KMS-11 (cell line): ENCODE measurements around the gene CTDNEP1.

Source experiments
- H2AFZ ChIP-seq: fragments of 200-600 bp; sonication (generic); 2 replicates; pipeline ENCODE4 v1.6.1; 2016; ENCODE audit warnings: antibody characterized with exemption, mixed run types, low read depth
- H3K27ac ChIP-seq: fragments of 200-600 bp; sonication (generic); 2 replicates; pipeline ENCODE4 v1.6.1; 2016; ENCODE audit warnings: mild to moderate bottlenecking, mixed run types
- H3K27me3 ChIP-seq: fragments of 200-600 bp; sonication (generic); 2 replicates; pipeline ENCODE4 v1.6.1; 2017; ENCODE audit warnings: mild to moderate bottlenecking, low read depth, mixed run types, moderate library complexity; ENCODE audit not compliant: insufficient read depth
- H3K36me3 ChIP-seq: fragments of 200-600 bp; sonication (generic); 2 replicates; pipeline ENCODE4 v1.6.1; 2017; ENCODE audit warnings: mild to moderate bottlenecking, mixed run types; ENCODE audit not compliant: insufficient read depth
- H3K4me1 ChIP-seq: fragments of 200-600 bp; sonication (generic); 2 replicates; pipeline ENCODE4 v1.6.1; 2016; ENCODE audit warnings: mild to moderate bottlenecking, low read depth, mixed run types; ENCODE audit not compliant: poor library complexity, severe bottlenecking
- H3K4me2 ChIP-seq: fragments of 200-600 bp; sonication (generic); 2 replicates; pipeline ENCODE4 v1.7.0; 2016; ENCODE audit warnings: mild to moderate bottlenecking, mixed run types
- H3K4me3 ChIP-seq: fragments of 200-600 bp; sonication (generic); IDR thresholded peaks from 2 replicates; pipeline ENCODE4 v1.6.1; 2017; ENCODE audit warnings: low read depth, low read length, mixed read lengths; ENCODE audit not compliant: insufficient read depth
- H3K79me2 ChIP-seq: fragments of 200-600 bp; sonication (generic); 2 replicates; pipeline ENCODE4 v1.6.1; 2016; ENCODE audit warnings: low read depth, mixed run types; ENCODE audit not compliant: insufficient read depth
- H3K9ac ChIP-seq: fragments of 200-600 bp; sonication (generic); 2 replicates; pipeline ENCODE4 v1.6.1; 2016; ENCODE audit warnings: mild to moderate bottlenecking, mixed run types
- H4K20me1 ChIP-seq: fragments of 200-600 bp; sonication (generic); 2 replicates; pipeline ENCODE4 v1.6.1; 2016; ENCODE audit warnings: mild to moderate bottlenecking, mixed run types; ENCODE audit not compliant: insufficient read depth
- TF ChIP-seq, protein P1 (sequence below): fragments of 200-600 bp; sonication (generic); conservative IDR thresholded peaks from 2 replicates; pipeline ENCODE4 v1.6.1; 2017; ENCODE audit warnings: low read depth, mild to moderate bottlenecking, antibody characterized with exemption, low read length, moderate library complexity, mixed read lengths

CTDNEP1 gene

DNA sequence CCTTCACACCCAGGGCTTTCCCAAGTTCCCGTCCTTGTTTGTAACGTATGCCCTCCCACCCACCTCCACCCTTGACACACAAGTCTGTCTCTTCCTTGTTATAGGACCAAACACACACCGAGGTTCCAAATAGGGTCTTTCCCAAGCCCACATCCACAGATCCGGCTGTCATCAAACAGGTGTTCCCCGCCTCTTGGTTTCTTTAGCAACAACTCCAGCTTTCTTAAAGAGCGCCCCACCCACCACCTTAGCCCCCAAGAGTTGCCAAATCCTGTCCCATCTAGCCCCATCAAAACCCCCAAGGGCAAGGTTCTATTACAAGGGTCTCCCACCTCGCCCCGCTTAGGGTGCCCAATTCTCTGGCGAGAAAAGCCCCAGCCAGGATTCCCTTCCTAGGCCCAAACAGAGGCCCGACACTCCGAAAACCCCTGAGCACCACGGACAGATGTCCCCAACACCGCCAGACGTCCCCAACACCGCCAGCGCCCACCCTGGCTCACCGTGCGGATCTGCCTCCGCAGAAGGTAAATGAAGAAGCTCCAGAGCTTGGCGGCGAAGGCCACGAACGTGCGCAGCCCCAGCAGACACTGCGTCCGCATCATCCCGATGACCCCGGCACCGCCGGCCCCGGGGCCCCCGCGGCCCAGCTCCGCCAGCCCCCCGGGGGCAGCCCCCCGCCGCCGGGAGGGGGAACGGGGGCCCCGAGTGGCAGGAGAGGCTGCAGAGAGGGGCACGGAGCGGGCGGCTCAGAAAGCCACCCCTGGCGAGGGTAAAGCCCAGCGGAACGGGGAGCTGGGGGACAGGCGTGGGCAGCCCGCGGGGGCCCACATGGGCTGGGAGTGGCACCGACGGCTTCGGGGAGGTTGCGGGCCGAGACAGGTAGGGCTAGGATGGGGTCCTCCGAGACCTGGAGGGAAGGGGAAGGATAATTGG lies 573 bp downstream of the CTDNEP1 start:
- H3K79me2 ChIP-seq, result no peaks in the 10 kb centered on the region
- no peak overlapping the region for H3K4me3 ChIP-seq
- no peaks in the 10 kb centered on the region for H3K36me3 ChIP-seq
- no peak overlapping the region for H3K4me2 ChIP-seq
- H2AFZ ChIP-seq, result no peak overlapping the region
- peak overlapping the region; percentile 70; the same call in 1 of the 2 replicates for H3K9ac ChIP-seq
- TF ChIP-seq, protein P1, sequence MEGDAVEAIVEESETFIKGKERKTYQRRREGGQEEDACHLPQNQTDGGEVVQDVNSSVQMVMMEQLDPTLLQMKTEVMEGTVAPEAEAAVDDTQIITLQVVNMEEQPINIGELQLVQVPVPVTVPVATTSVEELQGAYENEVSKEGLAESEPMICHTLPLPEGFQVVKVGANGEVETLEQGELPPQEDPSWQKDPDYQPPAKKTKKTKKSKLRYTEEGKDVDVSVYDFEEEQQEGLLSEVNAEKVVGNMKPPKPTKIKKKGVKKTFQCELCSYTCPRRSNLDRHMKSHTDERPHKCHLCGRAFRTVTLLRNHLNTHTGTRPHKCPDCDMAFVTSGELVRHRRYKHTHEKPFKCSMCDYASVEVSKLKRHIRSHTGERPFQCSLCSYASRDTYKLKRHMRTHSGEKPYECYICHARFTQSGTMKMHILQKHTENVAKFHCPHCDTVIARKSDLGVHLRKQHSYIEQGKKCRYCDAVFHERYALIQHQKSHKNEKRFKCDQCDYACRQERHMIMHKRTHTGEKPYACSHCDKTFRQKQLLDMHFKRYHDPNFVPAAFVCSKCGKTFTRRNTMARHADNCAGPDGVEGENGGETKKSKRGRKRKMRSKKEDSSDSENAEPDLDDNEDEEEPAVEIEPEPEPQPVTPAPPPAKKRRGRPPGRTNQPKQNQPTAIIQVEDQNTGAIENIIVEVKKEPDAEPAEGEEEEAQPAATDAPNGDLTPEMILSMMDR, result no peak
- H3K27me3 ChIP-seq, result no peaks in the 10 kb centered on the region
- H4K20me1 ChIP-seq, result no peaks in the 10 kb centered on the region
- peak overlapping the region; percentile 47 for H3K27ac ChIP-seq
- no peaks in the 10 kb centered on the region for H3K4me1 ChIP-seq

GRCh38 chr17:7249830-7250229 lies 1.7 kb downstream of the CTDNEP1 start:
- Histone ChIP-seq H2AFZ (no peak overlapping the region), H3K4me2 (no peak overlapping the region), H3K79me2 (no peaks in the 10 kb centered on the region), H3K27me3 (no peaks in the 10 kb centered on the region), H3K36me3 (no peaks in the 10 kb centered on the region), H3K9ac (no peak overlapping the region), H3K4me1 (no peaks in the 10 kb centered on the region), H4K20me1 (no peaks in the 10 kb centered on the region), H3K4me3 (no peak overlapping the region), H3K27ac (no peak overlapping the region)
- TF ChIP-seq, protein P1, result no peak

DNA sequence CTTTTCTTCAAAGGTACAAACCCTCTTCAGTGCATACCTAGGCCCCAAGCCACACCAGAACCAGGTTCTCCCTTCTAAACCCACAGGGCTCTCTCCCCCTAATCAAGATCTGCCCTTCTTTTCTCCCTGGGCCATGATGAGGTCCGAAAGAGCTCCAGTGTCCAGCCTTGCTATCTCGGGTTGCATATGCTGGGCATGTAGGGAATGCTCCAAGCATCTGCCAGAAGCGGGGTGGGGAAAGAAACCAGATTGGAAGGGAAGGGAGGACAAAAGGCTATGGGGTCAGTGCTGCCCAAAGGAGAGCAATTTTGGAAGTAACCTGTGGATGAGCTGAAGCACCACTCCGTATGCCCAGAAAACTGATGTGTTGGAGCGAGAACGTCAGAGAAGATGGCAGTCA lies 2.3 kb downstream of the CTDNEP1 start:
- no peak overlapping the region for H3K4me3 ChIP-seq
- TF ChIP-seq, protein P1, result no peak
- H3K4me1 ChIP-seq, result no peaks in the 10 kb centered on the region
- no peaks in the 10 kb centered on the region for H3K27me3 ChIP-seq
- H3K27ac ChIP-seq, result no peak overlapping the region
- no peak overlapping the region for H3K4me2 ChIP-seq
- H3K9ac ChIP-seq, result no peak overlapping the region
- no peaks in the 10 kb centered on the region for H3K36me3 ChIP-seq
- no peak overlapping the region for H2AFZ ChIP-seq
- no peaks in the 10 kb centered on the region for H4K20me1 ChIP-seq
- H3K79me2 ChIP-seq, result no peaks in the 10 kb centered on the region

DNA sequence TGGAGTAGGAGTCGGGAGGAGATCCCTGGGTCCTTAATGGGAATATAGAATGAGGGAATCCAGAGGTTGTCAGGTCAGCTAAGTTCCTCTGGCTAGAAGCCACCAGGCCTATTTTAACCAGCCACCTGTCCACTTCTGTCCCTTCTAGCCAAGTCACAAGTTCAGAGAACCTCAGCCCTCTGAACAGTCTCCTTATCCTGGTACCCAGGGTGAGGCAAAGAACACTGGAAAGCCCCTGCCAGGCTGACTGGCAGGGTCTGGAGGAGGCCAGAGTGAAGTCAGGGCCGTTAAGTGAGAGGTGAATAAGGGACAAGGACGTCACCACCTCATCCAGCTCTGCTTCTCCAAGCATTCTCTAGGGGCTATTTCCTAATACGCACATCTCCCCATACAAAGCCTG lies 2.7 kb downstream of the CTDNEP1 start:
- TF ChIP-seq, protein P1, result no peak
- no peak overlapping the region for H3K4me2 ChIP-seq
- H3K27ac ChIP-seq, result no peak overlapping the region
- no peak overlapping the region for H3K4me3 ChIP-seq
- no peak overlapping the region for H2AFZ ChIP-seq
- no peaks in the 10 kb centered on the region for H3K4me1 ChIP-seq
- H3K27me3 ChIP-seq, result no peaks in the 10 kb centered on the region
- no peaks in the 10 kb centered on the region for H4K20me1 ChIP-seq
- H3K79me2 ChIP-seq, result no peaks in the 10 kb centered on the region
- no peaks in the 10 kb centered on the region for H3K36me3 ChIP-seq
- H3K9ac ChIP-seq, result no peak overlapping the region
